Suppressor macrophage (primary cell): ENCODE results near the gene GNB1L.
A peak's percentile ranks its signal among the peaks of the same experiment; 100 is the strongest.
"Not testable (repeated sequence)": the region's sequence is repeated elsewhere in the genome, so short reads cannot be mapped to it uniquely, and the experiment has no call there.

Experiments used
- DNase-seq, 4 experiments: peaks; one replicate each; pipeline ENCODE4 v3.0.0-alpha.2; 2020 to 2022

GNB1L gene

DNA sequence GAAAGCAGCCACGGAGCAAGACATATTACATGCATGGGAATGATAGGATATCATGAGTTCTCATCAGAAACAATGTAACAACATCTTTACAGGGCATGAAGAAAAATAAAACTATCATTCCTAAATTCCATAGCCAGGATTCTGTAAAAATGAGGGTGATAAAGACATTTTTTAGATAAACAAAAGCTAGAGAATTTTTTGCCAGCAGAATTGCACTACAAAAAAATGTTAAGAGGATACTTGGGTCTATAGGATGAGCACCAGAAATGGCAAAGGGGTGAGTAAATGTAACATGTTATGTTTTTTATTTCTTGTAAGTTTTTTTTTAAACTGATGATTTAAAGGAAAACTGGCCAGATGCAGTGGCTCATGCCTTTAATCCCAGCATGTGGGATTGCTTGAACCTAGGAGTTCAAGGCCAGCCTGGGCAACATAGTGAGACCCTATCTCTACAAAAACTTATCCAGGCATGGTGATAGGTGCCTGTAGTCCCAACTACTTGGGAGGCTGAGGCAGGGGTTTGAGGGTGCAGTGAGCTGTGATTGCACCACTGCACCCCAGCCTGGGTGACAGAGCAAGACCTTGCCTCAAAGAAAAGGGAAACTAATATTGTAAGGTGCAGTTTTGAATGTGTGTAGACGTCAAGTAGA, 60.9 kb downstream of the GNB1L start:
- DNase-seq: no peak

DNA sequence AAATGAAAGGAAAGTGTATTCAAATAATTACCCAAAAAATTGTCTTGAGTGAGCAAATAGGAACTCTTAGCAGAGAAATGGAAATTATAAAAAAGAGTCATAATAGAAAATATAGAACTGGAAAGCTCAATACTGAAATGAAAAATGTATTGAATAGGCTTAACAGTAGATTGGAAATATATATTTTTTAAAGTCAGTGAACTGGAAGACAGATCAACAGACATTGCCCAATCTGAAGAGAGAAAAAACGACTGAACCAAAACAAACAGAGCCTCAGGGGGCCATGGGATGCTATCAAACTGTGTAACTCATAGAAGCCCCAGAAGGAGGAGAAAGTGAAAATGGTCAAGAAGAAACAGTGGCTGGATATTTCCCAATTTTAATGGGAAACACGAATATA, 61.5 kb downstream of the GNB1L start:
- DNase-seq: no peak

DNA sequence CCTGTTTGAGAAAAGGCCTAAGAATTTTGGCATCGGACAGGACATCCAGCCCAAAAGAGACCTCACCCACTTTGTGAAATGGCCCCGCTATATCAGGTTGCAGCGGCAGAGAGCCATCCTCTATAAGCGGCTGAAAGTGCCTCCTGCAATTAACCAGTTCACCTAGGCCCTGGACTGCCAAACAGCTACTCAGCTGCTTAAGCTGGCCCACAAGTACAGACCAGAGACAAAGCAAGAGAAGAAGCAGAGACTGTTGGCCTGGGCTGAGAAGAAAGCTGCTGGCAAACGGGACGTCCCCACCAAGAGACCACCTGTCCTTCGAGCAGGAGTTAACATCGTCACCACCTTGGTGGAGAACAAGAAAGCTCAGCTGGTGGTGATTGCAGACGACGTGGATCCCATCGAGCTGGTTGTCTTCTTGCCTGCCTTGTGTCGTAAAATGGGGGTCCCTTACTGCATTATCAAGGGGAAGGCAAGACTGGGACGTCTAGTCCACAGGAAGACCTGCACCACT, 62.2 kb downstream of the GNB1L start:
- DNase-seq: not testable (repeated sequence)

DNA sequence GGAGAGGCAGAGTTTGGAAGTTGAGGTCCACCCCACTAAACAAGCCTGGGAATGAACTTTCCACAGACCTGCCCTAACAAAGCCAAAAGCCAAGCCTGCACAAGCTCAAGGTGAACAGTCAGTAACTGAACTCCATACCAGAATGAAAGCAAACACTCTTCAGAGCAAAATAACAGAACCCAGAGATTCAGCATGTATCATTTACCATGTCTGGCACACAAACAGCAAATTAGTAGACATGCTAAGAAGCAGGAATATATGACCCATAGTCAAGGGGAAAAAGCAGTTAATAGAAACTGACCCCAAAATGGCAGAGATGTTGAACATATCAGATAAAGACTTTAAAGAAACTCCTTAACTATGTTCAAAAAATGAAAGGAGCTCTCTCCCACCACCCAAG, 62.8 kb downstream of the GNB1L start:
- no peak for DNase-seq

DNA sequence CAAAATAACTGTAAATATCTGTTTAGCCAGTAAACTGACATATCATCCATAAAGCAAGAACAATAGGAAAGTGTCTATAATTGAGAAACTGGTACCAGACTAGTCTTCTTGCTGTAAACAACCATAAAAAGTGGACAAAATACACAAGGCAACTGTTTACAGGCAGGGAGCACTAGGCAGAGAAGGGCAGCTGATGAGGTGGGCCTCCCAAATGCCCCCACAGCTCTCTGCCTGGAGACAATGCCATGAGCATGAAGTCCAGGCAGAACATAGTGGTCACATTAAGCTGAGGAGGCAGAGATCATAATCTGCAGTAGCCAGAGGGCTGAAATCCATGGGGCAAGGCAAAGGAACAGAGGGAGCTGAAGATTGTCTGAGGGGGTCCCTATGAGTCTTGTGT, 63.4 kb downstream of the GNB1L start:
- DNase-seq: no peak

DNA sequence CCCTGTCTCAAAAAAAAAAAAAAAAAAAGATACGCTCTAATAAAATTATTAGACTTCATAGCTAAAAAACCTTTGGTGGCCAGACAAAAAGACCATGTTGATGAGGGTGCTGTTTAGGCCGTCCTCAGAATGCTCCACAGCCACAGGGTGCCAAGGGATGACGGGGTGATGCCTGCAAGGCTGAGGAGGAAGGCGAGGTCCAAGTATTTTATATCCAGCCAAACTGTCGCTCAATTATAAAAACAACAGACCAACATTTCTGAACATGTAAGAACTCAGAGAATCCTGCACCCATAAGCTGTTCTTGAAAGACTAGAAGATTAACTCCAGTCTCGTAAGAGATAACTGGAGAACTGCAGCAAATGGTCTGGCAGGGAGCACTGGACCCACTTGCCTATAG, 64.8 kb downstream of the GNB1L start:
- no peak for DNase-seq

DNA sequence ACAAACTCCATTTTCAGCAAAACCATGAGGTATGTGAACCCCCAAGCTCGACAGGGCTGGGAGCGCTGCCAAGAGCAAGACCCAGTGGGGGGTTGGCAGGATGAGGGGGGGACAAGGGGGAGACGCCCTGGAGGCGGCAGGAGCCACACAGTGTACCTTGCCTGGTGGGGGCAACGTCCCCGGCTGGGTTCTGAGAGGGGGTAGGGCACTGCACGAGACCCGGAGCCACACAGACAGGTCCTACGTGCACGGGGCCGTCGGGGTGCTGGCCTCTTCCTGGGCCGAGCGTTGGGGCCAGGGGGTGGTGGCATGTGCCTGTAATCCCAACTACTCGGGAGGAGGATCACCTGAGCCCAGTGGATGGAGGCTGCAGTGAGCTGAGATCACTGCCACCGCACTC, 65.3 kb downstream of the GNB1L start:
- no peak for DNase-seq

DNA sequence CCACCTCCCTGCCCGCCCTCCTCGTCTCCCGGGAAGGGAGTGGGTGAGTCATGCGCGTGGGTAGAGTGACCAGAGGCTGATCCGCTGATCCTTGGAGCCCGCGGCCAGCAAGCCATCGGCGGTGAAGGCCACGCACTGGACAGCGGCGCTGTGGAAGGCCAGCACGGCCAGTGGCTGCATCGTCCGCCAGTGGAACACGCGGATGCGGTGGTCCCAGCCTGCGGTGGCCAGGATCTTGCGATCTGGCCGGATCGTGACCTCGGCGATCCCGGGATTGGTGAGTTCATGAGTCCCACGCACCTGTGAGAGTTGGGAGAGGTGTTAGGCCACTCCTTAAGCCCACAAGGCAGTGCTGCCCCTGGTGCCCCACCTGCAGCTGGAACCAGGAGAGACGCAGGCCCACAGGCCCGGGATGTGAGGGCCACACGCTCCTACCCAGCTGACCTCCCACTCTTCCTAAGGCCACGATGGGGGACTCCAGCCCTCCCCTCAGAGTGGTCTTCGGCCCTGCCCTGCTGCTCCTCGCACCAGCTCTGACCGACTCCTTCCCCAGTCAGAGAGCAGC, 65.9 kb downstream of the GNB1L start:
- DNase-seq: no peak

DNA sequence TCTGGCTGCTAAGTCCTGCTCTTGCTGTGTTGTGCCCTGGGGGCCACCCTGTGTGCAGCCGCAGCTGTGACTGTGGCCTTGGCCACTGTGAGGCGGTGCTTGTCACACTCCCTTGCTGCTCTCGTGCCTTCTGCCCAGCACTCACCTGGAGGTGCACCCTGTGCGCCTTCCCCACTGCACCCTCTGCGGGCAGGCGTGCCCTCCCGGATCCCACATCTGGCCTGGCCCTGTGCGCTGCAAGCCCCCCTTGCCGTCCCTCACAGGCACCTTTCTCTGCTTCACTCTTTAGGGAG, 66.9 kb downstream of the GNB1L start:
- DNase-seq: no peak

DNA sequence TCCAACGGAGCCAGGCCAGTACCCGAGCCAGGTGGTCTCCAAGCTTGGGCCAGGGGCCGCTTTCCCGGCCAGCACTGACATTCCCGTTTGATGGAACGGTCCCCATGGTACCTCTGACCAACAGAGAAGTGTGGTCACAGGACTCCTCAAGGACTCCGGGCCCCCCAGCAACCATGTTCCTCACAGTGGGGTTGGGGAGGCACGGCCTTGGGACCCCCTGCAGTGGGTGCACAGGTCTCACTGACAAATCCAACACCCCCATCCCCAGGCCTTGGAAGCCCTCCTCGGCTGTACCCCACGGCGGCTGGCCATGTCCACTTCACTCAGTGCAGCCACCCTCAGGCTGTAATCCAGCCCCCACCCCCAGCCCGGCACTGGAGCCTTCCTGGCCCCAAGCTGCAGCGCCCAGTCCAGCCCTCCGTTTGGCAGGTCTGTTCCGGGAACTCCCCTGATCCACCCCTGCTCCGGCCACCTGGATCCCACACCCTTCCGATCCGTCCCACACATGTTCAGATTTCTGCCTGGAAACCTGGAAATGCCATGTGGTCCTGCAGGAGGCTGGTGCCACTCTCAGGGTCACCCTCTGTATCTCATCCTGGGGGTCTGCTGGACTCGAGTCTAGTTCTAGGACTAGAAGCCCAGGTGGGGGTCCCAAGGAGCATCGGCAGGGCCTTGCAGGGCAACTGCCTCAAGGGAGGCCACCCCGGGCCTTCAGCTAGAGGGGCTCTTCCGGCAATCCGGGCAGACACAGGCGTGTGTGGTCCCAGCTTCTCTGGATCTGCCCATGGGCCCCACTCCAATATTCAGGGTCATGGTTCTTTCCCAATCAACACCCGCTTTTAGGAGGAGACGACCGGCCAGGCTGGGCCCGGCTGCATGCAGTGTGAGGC, 67.5 kb downstream of the GNB1L start:
- no peak for DNase-seq

DNA sequence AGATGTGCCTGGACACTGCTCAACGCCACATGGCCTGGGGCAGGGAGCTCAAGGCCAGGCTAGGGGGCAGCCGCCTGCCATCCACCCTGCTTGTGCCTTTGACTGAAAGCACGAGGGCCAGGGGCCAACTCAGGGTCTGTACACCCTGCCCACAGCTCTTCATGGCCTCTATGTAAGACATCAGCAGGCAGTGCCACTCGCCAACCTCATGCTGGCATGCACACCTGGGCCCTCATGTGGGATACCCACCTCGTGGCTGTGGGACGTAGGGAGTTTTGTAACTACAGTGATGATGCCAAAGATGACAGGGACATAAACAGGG, 68.4 kb downstream of the GNB1L start:
- no peak for DNase-seq

DNA sequence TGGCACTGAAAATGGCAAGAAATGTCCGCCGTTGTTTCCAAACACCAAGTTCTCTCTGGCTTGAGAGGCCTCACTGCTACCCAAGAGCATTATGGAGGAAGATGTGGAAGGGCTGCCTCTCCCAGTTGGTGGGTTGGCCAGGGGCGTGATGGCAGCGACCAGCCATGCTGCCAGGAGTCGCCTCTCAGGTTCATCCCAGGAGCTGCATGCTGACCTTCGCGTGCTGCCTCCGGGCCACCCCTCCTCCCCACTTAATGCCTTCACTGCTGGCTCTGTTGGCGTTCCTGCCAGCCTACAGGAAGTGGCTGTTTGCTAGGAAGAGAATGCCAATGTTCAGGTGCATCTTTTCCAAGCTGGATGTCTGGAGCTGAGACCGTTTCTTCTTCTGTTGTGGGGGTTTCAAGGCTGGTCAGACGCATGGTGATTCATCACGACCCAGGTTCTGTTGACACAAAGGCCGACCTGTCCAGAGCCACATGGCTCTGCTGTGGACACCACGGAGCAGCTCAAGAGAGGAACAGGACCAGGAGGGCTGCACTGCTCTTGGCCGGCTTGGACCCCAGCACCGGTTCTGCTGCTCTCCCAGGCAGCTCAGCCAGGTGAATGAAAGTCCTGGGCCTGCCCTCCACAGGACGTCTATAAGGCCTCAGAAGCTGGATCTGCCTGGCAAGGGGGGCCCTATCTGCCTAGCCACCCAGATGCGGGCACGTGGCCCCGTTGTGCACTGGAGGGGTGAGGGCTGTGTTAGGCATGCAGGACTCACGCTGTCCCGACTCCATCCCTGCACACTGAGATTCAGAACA, 69.0 kb downstream of the GNB1L start:
- DNase-seq: no peak

DNA sequence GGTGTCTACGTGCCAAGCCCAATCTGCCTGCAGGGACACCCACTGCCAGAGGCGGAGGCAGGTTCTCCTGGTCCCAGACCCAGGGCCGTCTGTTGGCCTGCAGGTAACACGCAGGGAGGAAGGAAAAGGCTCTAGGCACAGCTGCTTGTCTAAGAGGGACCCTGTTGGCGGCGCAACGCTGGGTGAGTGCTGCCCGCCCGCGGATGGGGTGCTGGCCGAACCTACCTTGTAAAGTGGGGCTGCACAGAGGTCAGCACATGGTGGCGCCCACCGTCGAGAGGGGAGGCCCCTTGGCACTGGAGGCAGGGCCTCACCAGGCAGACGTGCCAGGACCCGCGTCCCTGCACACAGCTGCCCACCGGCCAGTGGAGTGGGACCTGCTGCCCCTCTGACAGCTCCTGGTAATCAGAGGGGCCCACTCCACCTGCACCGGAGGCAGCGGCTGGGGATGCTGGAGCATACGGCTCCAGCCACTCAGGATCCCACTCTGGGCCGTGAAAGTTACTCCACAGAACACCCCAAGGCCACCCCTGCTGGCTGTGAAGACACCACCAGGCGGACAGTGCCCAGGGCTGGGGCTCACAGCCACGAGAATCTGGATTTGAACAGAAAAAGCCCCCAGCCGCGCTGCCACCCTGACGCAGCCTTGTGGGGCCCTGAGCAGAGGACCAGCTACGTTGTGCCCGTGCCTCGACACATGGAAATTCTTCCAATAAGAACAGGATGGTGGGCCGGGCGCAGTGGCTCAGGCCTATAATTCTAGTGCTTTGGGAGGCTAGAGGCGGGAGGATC, 70.1 kb downstream of the GNB1L start:
- DNase-seq: no peak

DNA sequence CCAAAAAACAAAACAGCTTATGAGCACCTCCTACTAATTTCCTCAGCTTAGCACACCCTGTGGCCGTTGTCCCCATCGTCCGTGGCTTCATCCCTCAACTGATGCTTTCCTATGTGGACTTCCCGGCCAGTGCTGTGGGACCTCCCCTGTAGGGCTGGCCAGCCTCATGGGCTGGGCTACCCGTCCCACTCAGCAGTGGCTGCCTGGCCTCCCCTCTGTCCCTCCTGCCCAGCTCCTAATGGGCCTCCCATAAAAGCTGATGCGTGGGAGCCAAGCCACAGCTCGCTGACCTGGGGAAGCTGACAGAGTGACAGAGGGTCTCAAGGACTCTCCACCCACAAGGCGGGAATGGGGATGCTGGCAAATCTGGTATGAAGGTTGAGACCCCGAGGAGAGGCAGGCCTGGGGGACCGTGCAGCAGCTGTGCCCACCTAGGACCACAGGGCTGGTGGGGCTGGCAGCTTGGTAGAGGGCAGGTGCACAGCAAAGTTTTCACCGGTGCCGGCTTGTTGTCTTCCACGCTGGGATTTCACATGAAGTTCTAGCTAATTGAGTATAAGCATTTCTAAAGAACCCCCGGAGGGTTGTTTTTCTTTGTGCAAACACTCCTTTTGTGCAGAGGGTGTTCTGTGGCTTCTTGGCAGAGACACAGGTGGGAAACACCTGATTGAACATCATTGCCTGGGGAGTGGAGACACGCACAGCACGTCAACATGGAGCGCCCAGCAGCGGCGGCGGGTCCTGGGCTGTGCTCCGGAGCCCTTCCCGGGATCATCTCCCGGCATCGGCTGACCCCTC, 70.9 kb downstream of the GNB1L start:
- DNase-seq: no peak

DNA sequence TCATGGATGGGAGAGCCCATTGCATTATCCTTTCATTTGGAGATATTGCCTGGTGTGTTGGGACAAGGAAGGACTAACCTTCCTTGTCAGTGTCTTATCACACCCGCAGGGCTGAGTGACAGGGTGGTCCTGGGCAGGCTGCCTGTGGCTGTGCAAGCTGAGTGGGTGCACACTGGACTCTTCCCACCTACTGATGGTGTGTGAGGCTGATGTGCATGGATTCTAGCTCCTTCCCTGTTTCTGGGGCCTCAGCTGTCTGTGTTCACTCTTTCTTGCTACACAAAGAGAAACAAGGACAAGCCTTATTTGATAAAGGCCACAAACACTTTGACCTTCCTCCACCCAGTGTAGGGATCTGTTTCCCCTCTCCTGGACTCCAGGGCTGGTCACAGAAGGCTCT, 72.1 kb downstream of the GNB1L start:
- DNase-seq: no peak

DNA sequence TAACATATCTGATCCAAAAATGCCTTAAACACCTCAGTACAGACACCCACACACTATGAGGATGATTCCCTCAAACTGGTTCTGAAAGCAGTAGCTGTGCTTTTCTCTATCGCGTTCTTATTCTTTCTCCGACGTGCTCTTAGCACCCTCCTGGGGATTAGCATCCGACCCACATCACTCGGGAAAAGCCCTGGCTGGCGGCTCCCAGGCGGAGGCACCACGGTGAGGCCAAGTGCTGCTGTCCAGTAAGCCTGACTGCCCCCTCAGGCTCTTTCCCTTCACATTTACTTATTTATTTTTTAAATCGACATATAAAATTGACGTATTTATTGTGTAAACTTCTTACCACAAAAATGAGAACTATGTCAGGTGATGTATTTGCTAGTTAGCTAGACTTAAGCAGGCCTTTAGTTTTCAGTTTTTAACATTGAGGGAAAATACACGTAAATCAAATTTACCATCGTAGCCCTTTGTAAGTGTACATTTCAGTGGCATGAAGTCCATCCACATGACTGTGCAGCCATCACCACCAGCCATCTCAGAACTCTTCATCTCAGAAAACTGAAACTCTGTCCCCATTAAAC, 74.9 kb downstream of the GNB1L start:
- peak in 1 of 4 experiments; percentile 14 for DNase-seq

DNA sequence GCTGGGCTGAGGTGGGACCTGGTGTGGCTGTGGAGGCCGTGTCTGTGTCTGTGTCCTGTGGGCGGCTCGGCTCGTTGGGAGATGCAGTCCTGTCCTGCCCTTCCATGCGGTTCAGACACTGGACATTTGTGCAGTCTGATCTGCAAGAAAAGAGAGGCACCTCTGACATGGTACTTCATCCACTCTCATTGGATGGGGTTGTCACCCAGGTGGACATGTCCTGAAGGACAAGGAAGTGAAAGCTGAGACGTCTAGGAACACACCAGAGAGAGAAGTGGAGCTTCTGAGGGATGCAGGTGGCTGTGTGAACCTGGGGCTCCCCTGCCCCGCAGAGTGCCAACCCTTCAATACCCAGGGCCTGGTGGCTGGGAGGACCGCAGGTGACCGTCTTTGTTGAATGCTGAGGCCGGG, 75.7 kb downstream of the GNB1L start:
- DNase-seq: no peak

DNA sequence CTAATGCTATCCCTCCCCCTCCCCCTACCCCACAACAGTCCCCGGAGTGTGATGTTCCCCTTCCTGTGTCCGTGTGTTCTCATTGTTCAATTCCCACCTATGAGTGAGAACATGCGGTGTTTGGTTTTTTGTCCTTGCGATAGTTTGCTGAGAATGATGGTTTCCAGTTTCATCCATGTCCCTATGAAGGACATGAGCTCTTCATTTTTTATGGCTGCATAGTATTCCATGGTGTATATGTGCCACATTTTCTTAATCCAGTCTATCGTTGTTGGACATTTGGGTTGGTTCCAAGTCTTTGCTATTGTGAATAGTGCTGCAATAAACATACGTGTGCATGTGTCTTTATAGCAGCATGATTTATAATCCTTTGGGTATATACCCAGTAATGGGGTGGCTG, 77.5 kb downstream of the GNB1L start:
- DNase-seq: not testable (repeated sequence)

DNA sequence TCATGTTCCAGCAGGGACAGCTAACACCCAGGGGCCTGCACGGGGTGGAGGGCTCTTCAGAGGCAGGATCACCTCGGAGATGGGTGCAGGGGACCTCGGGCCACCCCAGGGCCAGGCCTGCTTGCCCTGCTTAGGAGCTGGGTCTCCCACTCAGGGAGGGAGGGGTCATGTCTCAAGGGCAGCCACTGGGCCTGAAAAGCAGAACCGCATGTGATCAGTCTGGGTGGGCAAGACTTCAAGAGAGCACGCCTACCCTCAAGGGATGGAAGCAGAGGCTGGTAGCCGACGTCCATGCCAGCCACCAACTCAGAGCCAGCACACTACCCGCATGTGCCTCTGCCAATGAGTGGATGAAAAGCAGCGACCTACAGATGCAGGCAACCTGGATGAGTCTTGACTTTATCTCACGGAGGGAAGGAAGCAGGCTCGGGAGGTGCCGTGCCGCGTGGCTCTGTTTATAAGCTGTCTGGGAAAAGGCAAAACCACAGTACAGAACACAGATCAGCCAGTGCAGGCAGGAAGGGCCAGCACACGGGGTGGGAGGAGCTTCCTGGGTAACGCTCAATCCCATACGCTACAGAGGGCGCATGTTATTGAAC, 78.1 kb downstream of the GNB1L start:
- DNase-seq: peak; percentile 36 to 62 (median 58)

DNA sequence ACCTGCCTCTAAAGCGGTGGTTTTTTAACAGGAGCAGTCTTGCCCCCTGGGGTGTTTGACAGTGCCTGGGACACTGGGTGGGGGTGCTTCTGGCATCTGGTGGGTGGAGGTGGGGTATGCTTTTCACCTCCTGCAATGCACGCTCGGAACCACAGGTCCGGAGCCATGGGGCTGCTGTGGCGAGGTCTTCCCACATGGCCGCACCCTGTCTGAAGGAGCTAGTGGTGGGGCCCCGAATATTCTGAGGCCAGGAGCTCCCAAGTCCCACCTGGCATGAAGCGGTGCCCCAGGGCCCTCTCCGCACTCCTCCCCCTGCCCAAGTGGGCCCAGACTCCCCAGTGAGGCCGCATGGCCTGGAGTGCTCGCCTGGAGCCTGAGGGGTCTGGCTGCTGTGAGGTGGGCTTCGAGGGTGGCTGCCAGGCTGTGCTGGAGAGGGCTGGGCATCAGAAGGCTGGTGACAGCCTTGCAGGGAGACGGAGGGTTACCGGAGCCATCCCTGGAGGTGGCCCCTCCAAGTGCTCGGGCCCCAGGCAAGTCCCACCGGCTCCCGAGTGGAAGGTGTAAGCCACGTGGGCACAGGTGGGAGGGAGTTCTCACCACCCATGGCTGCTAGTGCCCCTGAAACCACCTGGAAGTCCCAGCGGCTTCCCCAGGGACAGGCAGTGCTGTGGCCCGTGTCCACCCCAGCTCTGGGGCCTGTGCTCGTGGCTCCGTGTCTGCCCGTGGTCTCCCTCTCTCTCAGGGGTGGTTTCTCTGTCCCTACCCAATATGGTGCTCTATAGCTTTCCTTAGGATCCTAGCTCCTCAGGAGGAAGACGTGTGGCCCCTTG, 79.0 kb downstream of the GNB1L start:
- DNase-seq: no peak
